Sigmoid colon (tissue), 7 donors: ENCODE measurements around the gene RTKN2. TPM values are rescaled to one million over a fixed set of nuclear protein-coding genes. Genes with fewer than 3 reads are reported as not detected.

Source experiments
- DNase-seq: peaks from one replicate; pipeline ENCODE4 v3.0.0-alpha.2; 2019
- H3K27ac ChIP-seq, 4 donors: fragments of 200-600 bp; sonication (generic); one replicate each; pipeline ENCODE4 v1.5.1; 2016 to 2019; ENCODE audit warnings: mild to moderate bottlenecking in 1 of 4
- H3K27me3 ChIP-seq, 3 donors: fragments of 200-600 bp; sonication (generic); one replicate each; pipeline ENCODE4 v1.5.1; 2019; ENCODE audit warnings: mild to moderate bottlenecking in 1 of 3
- H3K36me3 ChIP-seq, 4 donors: fragments of 200-600 bp; sonication (generic); one replicate each; pipeline ENCODE4 v1.5.1; 2016 to 2019
- H3K4me1 ChIP-seq, 4 donors: fragments of 200-600 bp; sonication (generic); one replicate each; pipeline ENCODE4 v1.5.1; 2017 to 2019
- H3K4me3 ChIP-seq, 4 donors: fragments of 200-600 bp; sonication (generic); one replicate each; pipeline ENCODE4 v1.5.1; 2017 to 2019; ENCODE audit warnings: mild to moderate bottlenecking in 2 of 4, moderate library complexity in 1 of 4
- H3K9me3 ChIP-seq, 4 donors: fragments of 200-600 bp in 3 of 4; sonication (generic) in 3 of 4; one replicate each; pipeline versions ENCODE4 v1.5.1 to v1.6.1; 2013 to 2019
- CTCF ChIP-seq, 4 experiments: fragments of 450-650 bp in 3 of 4; fragments of 200-600 bp in 1 of 4; IDR thresholded peaks; one replicate each; pipeline ENCODE4 v1.5.1; 2016 to 2019; ENCODE audit warnings: antibody characterized with exemption in 4 of 4, mild to moderate bottlenecking in 3 of 4, moderate library complexity in 2 of 4
- EP300 ChIP-seq, 4 donors: sonication (generic); formaldehyde crosslinking; IDR thresholded peaks; one replicate each; pipeline ENCODE4 v1.6.1; 2017; ENCODE audit warnings: antibody characterized with exemption in 4 of 4
- POLR2A ChIP-seq, 2 donors: fragments of 450-650 bp; IDR thresholded peaks; one replicate each; pipeline ENCODE4 v1.6.1; 2016; ENCODE audit warnings: antibody characterized with exemption in 2 of 2, mild to moderate bottlenecking in 2 of 2, moderate library complexity in 2 of 2
- POLR2AphosphoS5 ChIP-seq, 4 donors: sonication (generic); formaldehyde crosslinking; IDR thresholded peaks; one replicate each; pipeline ENCODE4 v1.6.1; 2017; ENCODE audit warnings: antibody characterized with exemption in 4 of 4
- WGBS, 2 donors: extraction: QIAGEN DNeasy Blood & Tissue Kit; methylation state at CpG; one replicate each; pipeline ENCODE4 v1.1.7; 2013; 5-methylcytosine and 5-hydroxymethylcytosine counted together
- intact Hi-C: fragments of 100-400 bp; cut with DNase I; formaldehyde crosslinking; loops from one replicate; pipeline ENCODE4 v1.15.1; 2023
- polyA plus RNA-seq, 3 donors: library from polyadenylated mRNA; stranded (reverse); fragments of 200-250 nt; gene quantifications; one replicate each; pipeline ENCODE4 v1.2.3, GENCODE V29; 2013
- total RNA-seq, 4 donors: library from RNA; depleted of rRNA; stranded (reverse); fragments of >200 nt; gene quantifications; one replicate each; pipeline ENCODE4 v1.1.0, GENCODE V29; 2016
- donor health status: healthy with polysubstance abuse.
- donor health status: Bipolar disorder and iron deficiency.
- donor health status: healthy.

Gene RTKN2
- total and polyA plus RNA-seq, 7 donors, result 0.60 to 2.0 (median 1.2) TPM; not detected in 4

GRCh38 chr10:62189131-62189530 lies 79.5 kb downstream of the RTKN2 start:
- Histone ChIP-seq H3K27me3 (no peaks in the 10 kb centered on the region), H3K9me3 (no peaks in the 10 kb centered on the region), H3K27ac (no peak overlapping the region), H3K4me1 (peaks cover 0 to 10% (median 0%) of the 10 kb centered on the region in 4 donors), H3K4me3 (no peak overlapping the region), H3K36me3 (no peaks in the 10 kb centered on the region)
- TF ChIP-seq EP300 (IDR thresholded peaks at IDR 0.05) (no peak), POLR2A (IDR thresholded peaks at IDR 0.05) (no peak), POLR2AphosphoS5 (IDR thresholded peaks at IDR 0.05) (no peak), CTCF (IDR thresholded peaks at IDR 0.05) (no peak)
- intact Hi-C loops, result no loop called here
- WGBS, 2 donors, result 89 to 90% methylated on average over 1 of the region's 1 CpG
- DNase-seq, result no peak

DNA sequence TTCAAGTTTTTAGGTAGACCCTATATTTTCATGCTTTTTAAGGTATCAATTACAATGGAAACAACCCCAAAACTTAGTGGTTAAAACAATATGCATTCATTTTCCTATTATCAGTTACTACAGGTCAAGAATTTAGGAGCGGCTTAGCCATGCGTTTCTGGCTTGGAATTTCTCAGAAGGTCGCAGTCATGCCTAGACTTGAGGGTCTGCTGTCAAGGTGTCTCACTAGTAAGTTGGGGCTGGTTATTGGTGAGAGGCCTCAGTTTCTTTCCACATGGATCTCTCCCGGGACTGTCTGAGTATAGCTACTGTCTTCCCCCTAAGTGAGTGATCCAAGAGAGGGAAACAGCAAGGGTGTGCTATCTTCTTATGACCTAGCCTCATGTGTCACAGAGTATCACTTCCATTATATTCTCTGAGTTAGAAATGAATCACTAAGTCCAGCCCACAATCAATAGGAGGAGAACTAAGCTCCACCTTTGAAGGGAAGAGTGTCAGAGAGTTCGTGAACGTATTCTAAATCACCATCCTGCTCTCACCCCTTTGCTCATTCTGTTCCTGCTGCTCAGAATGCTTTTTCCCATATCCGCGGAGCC lies 80.5 kb downstream of the RTKN2 start:
- 96 to 98% methylated on average over 8 of the region's 8 CpGs for WGBS, 2 donors
- no peaks in the 10 kb centered on the region for H3K36me3 ChIP-seq
- intact Hi-C loops, result no loop called here
- H3K4me3 ChIP-seq, result no peak overlapping the region
- DNase-seq, result no peak
- H3K27ac ChIP-seq, result no peak overlapping the region
- H3K4me1 ChIP-seq, result peaks cover 0 to 10% (median 0%) of the 10 kb centered on the region in 4 donors
- no peak for TF ChIP-seq EP300 (IDR thresholded peaks at IDR 0.05)
- no peak for TF ChIP-seq POLR2AphosphoS5 (IDR thresholded peaks at IDR 0.05)
- H3K27me3 ChIP-seq, result no peaks in the 10 kb centered on the region
- no peaks in the 10 kb centered on the region for H3K9me3 ChIP-seq

- WGBS, 2 donors, result 88 to 90% methylated on average over 2 of the region's 2 CpGs
- intact Hi-C loops, result no loop called here
- Histone ChIP-seq H3K4me1 (peaks cover 0 to 10% (median 0%) of the 10 kb centered on the region in 4 donors), H3K36me3 (no peaks in the 10 kb centered on the region), H3K27ac (peak overlapping the region in 1 of 4 donors; percentile 16), H3K4me3 (no peak overlapping the region), H3K9me3 (no peaks in the 10 kb centered on the region), H3K27me3 (no peaks in the 10 kb centered on the region)
- no peak for DNase-seq
- peak in 1 of 4 donors; percentile 48 for TF ChIP-seq POLR2AphosphoS5 (IDR thresholded peaks at IDR 0.05)
- TF ChIP-seq EP300 (IDR thresholded peaks at IDR 0.05), result peak in 1 of 4 donors; percentile 47
- TF ChIP-seq CTCF (IDR thresholded peaks at IDR 0.05), result no peak
Observed at GRCh38 chr10:62186999-62187675, 81.5 kb downstream of the RTKN2 start.

DNA sequence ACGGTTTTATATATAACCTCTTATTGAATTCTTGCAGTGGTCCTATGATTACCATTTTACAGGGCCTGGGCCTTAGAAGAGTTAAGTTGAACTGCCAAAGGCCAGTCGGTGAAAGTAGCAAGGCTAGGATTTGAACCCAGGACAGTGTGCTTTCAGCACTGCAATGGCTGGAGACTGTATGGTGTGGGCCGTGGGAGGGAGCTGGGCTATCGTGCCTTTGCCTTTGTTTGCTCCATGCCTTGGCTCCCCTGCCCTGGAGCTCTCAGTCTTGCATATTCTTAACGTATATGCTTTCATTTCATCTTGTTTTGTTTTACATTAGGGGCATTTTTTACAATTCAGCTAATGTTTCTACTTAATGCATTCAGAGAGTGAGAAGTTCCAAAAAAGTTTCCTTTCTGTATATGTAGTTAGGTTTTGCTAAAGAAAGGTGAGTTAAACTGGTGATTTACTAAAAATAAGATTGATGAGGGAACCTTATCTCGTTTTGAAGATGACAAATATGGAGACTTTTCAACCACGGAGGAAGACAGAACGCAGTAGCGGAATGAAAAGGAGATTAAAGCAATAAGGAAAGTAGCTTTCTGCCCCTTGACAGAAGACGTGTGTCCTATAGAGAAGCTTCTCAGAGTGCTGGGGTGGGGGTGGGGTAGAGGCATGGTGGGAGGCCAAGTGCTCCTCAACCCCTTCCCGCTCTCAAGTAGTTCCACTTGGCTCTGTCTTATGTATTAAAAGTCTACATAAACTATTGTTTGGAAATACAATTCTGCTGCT lies 82.5 kb downstream of the RTKN2 start:
- intact Hi-C loops, result no loop called here
- no peak overlapping the region for H3K4me3 ChIP-seq
- H3K9me3 ChIP-seq, result no peaks in the 10 kb centered on the region
- 74 to 86% methylated on average over 11 of the region's 11 CpGs for WGBS, 2 donors
- TF ChIP-seq CTCF (IDR thresholded peaks at IDR 0.05) (no peak), EP300 (IDR thresholded peaks at IDR 0.05) (no peak), POLR2AphosphoS5 (IDR thresholded peaks at IDR 0.05) (no peak), POLR2A (IDR thresholded peaks at IDR 0.05) (no peak)
- peak overlapping the region in 1 of 4 donors; percentile 16 for H3K27ac ChIP-seq
- peaks cover 0 to 10% (median 0%) of the 10 kb centered on the region in 4 donors for H3K4me1 ChIP-seq
- no peaks in the 10 kb centered on the region for H3K36me3 ChIP-seq
- no peak for DNase-seq
- H3K27me3 ChIP-seq, result no peaks in the 10 kb centered on the region
